A549 (cell line): ENCODE results near the gene SH3PXD2A.

Source experiments
- RFX5 ChIP-seq: fragments of 450-650 bp; IDR thresholded peaks from 2 replicates; pipeline ENCODE4 v1.7.1; 2014; ENCODE audit warnings: antibody characterized with exemption, mild to moderate bottlenecking, moderate library complexity
- SMC3 ChIP-seq: fragments of >200 bp; sonication (Bioruptor Twin); formaldehyde crosslinking; IDR thresholded peaks from 3 replicates; pipeline ENCODE4 v1.6.1; 2018; ENCODE audit warnings: inconsistent platforms
- SREBF2 ChIP-seq: fragments of 450-650 bp; IDR thresholded peaks from 2 replicates; pipeline ENCODE4 v1.6.1; 2014; ENCODE audit warnings: mild to moderate bottlenecking, moderate library complexity

- no peak for TF ChIP-seq SREBF2
- TF ChIP-seq RFX5 = no peak
- no peak for TF ChIP-seq SMC3
Observed at GRCh38 chr10:103889121-103889720, 33.8 kb upstream of the SH3PXD2A start.
